OCI-LY3 (cell line): Measurements from ENCODE around the gene ACBD3.

Source experiments
- H2AFZ ChIP-seq: fragments of 200-600, 300-600 bp; shearing (Covaris generic); 2 replicates; pipeline ENCODE4 v1.6.0; 2014; ENCODE audit warnings: antibody characterized with exemption, low read depth, low read length
- H3K27ac ChIP-seq: fragments of 200-600, 300-600 bp; sonication (generic); 2 replicates; pipeline ENCODE4 v1.5.1; 2014; ENCODE audit warnings: mild to moderate bottlenecking, low read length, moderate library complexity, mixed read lengths
- H3K27me3 ChIP-seq: fragments of 200-600, 300-600 bp; sonication (generic); 2 replicates; pipeline ENCODE4 v1.6.1; 2014; ENCODE audit warnings: low read depth, low read length, mixed read lengths
- H3K36me3 ChIP-seq: fragments of 200-600, 300-600 bp; sonication (generic); replicated peaks from 2 replicates; pipeline ENCODE3; 2014; ENCODE audit warnings: low read depth, low read length, mixed read lengths
- H3K4me1 ChIP-seq: fragments of 300-600, 200-600 bp; sonication (generic); 2 replicates; pipeline ENCODE4 v1.6.1; 2014; ENCODE audit warnings: low read length, mixed read lengths
- H3K4me2 ChIP-seq: fragments of 200-600, 300-600 bp; sonication (generic); 2 replicates; pipeline ENCODE4 v1.6.1; 2014; ENCODE audit warnings: low read length, mixed read lengths
- H3K4me3 ChIP-seq: fragments of 300-600, 200-600 bp; sonication (generic); 2 replicates; pipeline ENCODE4 v1.5.1; 2014; ENCODE audit warnings: antibody characterized with exemption, mild to moderate bottlenecking, low read length, moderate library complexity
- H3K79me2 ChIP-seq: fragments of 300-600, 200-600 bp; shearing (Covaris generic); 2 replicates; pipeline ENCODE4 v1.6.1; 2014; ENCODE audit warnings: mild to moderate bottlenecking, low read length, mixed read lengths
- H3K9ac ChIP-seq: fragments of 300-600, 200-600 bp; shearing (Covaris generic); 2 replicates; pipeline ENCODE4 v1.6.0; 2014; ENCODE audit warnings: mild to moderate bottlenecking, low read length, moderate library complexity
- H3K9me3 ChIP-seq: fragments of 200-600, 300-600 bp; shearing (Covaris generic); 2 replicates; pipeline ENCODE4 v1.6.1; 2014; ENCODE audit warnings: low read length, mixed read lengths; ENCODE audit not compliant: insufficient read depth
- H4K20me1 ChIP-seq: fragments of 200-600, 300-600 bp; sonication (generic); 2 replicates; pipeline ENCODE4 v1.6.1; 2016; ENCODE audit warnings: low read length, mixed read lengths; ENCODE audit not compliant: insufficient read depth
- CTCF ChIP-seq: fragments of 200-600, 300-600 bp; sonication (generic); IDR thresholded peaks from 2 replicates; pipeline ENCODE4 v1.5.1; 2014; ENCODE audit warnings: antibody characterized with exemption, low read length, low read depth
- EZH2phosphoT487 ChIP-seq: fragments of 200-600 bp; shearing (Covaris generic); IDR thresholded peaks from 2 replicates; pipeline ENCODE4 v1.6.1; 2018; ENCODE audit warnings: antibody characterized with exemption, mixed run types, low read depth

The ACBD3 gene

GRCh38 chr1:226186124-226187018, at the start of gene ACBD3:
Gene ACBD3 (minus strand): TSS chr1:226186741. CDS start chr1:226186675, 66 bp downstream.
- peaks cover 5% of the 10 kb centered on the region for H3K36me3 ChIP-seq
- no peaks in the 10 kb centered on the region for H3K27me3 ChIP-seq
- H3K79me2 ChIP-seq: peaks cover 49% of the 10 kb centered on the region
- H3K4me3 ChIP-seq: peak within 1 kb of the TSS; percentile 85
- H2AFZ ChIP-seq: peak within 1 kb of the TSS; percentile 93
- H3K4me2 ChIP-seq: peak within 1 kb of the TSS; percentile 95
- H4K20me1 ChIP-seq: peaks cover 32% of the 10 kb centered on the region
- H3K9me3 ChIP-seq: no peaks in the 10 kb centered on the region
- TF ChIP-seq EZH2phosphoT487: no peak
- TF ChIP-seq CTCF: peak; percentile 10; the same call in 1 of the 2 replicates
- H3K27ac ChIP-seq: peak within 1 kb of the TSS; percentile 50
- H3K9ac ChIP-seq: peak within 1 kb of the TSS; percentile 88
- peaks cover 12% of the 10 kb centered on the region for H3K4me1 ChIP-seq

GRCh38 chr1:226233806-226234205, 47.3 kb upstream of the ACBD3 start:
- no peaks in the 10 kb centered on the region for H3K79me2 ChIP-seq
- H2AFZ ChIP-seq: no peak overlapping the region
- H3K27ac ChIP-seq: no peak overlapping the region
- no peak overlapping the region for H3K4me3 ChIP-seq
- no peaks in the 10 kb centered on the region for H3K27me3 ChIP-seq
- H3K4me1 ChIP-seq: peaks cover 14% of the 10 kb centered on the region
- peaks cover 29% of the 10 kb centered on the region for H3K36me3 ChIP-seq
- H3K9me3 ChIP-seq: no peaks in the 10 kb centered on the region
- no peaks in the 10 kb centered on the region for H4K20me1 ChIP-seq
- peak overlapping the region; percentile 35 for H3K4me2 ChIP-seq
- no peak for TF ChIP-seq EZH2phosphoT487
- no peak for TF ChIP-seq CTCF
- H3K9ac ChIP-seq: no peak overlapping the region; the same call in 1 of the 2 replicates

- no peaks in the 10 kb centered on the region for H4K20me1 ChIP-seq
- no peak overlapping the region; the same call in 1 of the 2 replicates for H3K9ac ChIP-seq
- peak overlapping the region; percentile 35 for H3K4me2 ChIP-seq
- H3K27ac ChIP-seq: no peak overlapping the region
- no peaks in the 10 kb centered on the region for H3K9me3 ChIP-seq
- TF ChIP-seq EZH2phosphoT487 (no peak), CTCF (no peak)
- no peaks in the 10 kb centered on the region for H3K79me2 ChIP-seq
- H3K27me3 ChIP-seq: no peaks in the 10 kb centered on the region
- H3K4me3 ChIP-seq: no peak overlapping the region
- no peak overlapping the region for H2AFZ ChIP-seq
- H3K36me3 ChIP-seq: peaks cover 29% of the 10 kb centered on the region
- H3K4me1 ChIP-seq: peaks cover 14% of the 10 kb centered on the region
Observed at GRCh38 chr1:226233293-226233692, 46.8 kb upstream of the ACBD3 start.

GRCh38 chr1:226226601-226227000, 40.1 kb upstream of the ACBD3 start:
- TF ChIP-seq EZH2phosphoT487 (no peak), CTCF (no peak)
- no peak overlapping the region for H3K4me2 ChIP-seq
- no peaks in the 10 kb centered on the region for H4K20me1 ChIP-seq
- H2AFZ ChIP-seq: no peak overlapping the region
- no peak overlapping the region for H3K4me3 ChIP-seq
- H3K4me1 ChIP-seq: peaks cover 3% of the 10 kb centered on the region
- no peak overlapping the region for H3K9ac ChIP-seq
- no peaks in the 10 kb centered on the region for H3K27me3 ChIP-seq
- no peak overlapping the region for H3K27ac ChIP-seq
- H3K9me3 ChIP-seq: no peaks in the 10 kb centered on the region
- H3K36me3 ChIP-seq: peaks cover 11% of the 10 kb centered on the region
- H3K79me2 ChIP-seq: no peaks in the 10 kb centered on the region
